Loucy (cell line): ENCODE data around the gene EEF1E1.

ENCODE experiments used
- H2AFZ ChIP-seq: fragments of 200-600 bp; sonication (generic); 2 replicates; pipeline ENCODE4 v1.6.0; 2016; ENCODE audit warnings: antibody characterized with exemption, mild to moderate bottlenecking, low read length, moderate library complexity
- H3F3A ChIP-seq: fragments of 200-600 bp; 2 replicates; pipeline ENCODE4 v1.6.0; 2016; ENCODE audit warnings: antibody characterized with exemption, low read depth, mild to moderate bottlenecking
- H3K27me3 ChIP-seq: fragments of 200-600 bp; sonication (generic); 2 replicates; pipeline ENCODE4 v1.6.1; 2014; ENCODE audit warnings: low read length, mild to moderate bottlenecking; ENCODE audit not compliant: insufficient read depth, poor library complexity, severe bottlenecking
- H3K36me3 ChIP-seq: fragments of 200-600 bp; sonication (generic); 2 replicates; pipeline ENCODE4 v1.6.1; 2016; ENCODE audit warnings: low read length; ENCODE audit not compliant: insufficient read depth
- H3K4me1 ChIP-seq: fragments of 200-600 bp; sonication (generic); 2 replicates; pipeline ENCODE4 v1.5.1; 2014; ENCODE audit warnings: low read length, mild to moderate bottlenecking; ENCODE audit not compliant: insufficient read depth, poor library complexity, severe bottlenecking
- H3K4me2 ChIP-seq: fragments of 200-600 bp; sonication (generic); 2 replicates; pipeline ENCODE4 v1.6.0; 2014; ENCODE audit warnings: antibody characterized with exemption, low read length, low read depth, mild to moderate bottlenecking; ENCODE audit not compliant: poor library complexity, severe bottlenecking
- H3K4me3 ChIP-seq: fragments of 200-600 bp; sonication (generic); 2 replicates; pipeline ENCODE4 v1.5.1; 2014; ENCODE audit warnings: low read length, mild to moderate bottlenecking, mixed read lengths; ENCODE audit not compliant: poor library complexity, severe bottlenecking
- H3K79me2 ChIP-seq: fragments of 200-600 bp; sonication (generic); 2 replicates; pipeline ENCODE4 v1.6.1; 2014; ENCODE audit warnings: low read length; ENCODE audit not compliant: insufficient read depth
- H3K9ac ChIP-seq: fragments of 200-600 bp; sonication (generic); 2 replicates; pipeline ENCODE4 v1.6.0; 2014; ENCODE audit warnings: mild to moderate bottlenecking, low read depth, low read length, moderate library complexity; ENCODE audit not compliant: poor library complexity, severe bottlenecking
- H3K9me2 ChIP-seq: fragments of 200-600 bp; sonication (generic); replicated peaks from 2 replicates; pipeline ENCODE4 v1.6.1; 2016; ENCODE audit warnings: low read depth, low read length, mixed read lengths
- H3K9me3 ChIP-seq: fragments of 200-600 bp; sonication (generic); 2 replicates; pipeline ENCODE4 v1.6.1; 2014; ENCODE audit warnings: mild to moderate bottlenecking, antibody characterized with exemption, low read length, low read depth; ENCODE audit not compliant: insufficient read depth
- H4K20me1 ChIP-seq: fragments of 200-600 bp; sonication (generic); 2 replicates; pipeline ENCODE4 v1.6.0; 2014; ENCODE audit warnings: antibody characterized with exemption, low read length, mild to moderate bottlenecking; ENCODE audit not compliant: insufficient read depth, poor library complexity, severe bottlenecking
- EZH2phosphoT487 ChIP-seq: fragments of 200-600 bp; IDR thresholded peaks from 2 replicates; pipeline ENCODE4 v1.6.1; 2018; ENCODE audit warnings: antibody characterized with exemption, mild to moderate bottlenecking, moderate library complexity, borderline replicate concordance
- TF ChIP-seq, protein P1 (sequence below): fragments of 200-600 bp; sonication (generic); conservative IDR thresholded peaks from 2 replicates; pipeline ENCODE4 v1.5.1; 2014; ENCODE audit warnings: mild to moderate bottlenecking, antibody characterized with exemption, low read length

The EEF1E1 gene

DNA sequence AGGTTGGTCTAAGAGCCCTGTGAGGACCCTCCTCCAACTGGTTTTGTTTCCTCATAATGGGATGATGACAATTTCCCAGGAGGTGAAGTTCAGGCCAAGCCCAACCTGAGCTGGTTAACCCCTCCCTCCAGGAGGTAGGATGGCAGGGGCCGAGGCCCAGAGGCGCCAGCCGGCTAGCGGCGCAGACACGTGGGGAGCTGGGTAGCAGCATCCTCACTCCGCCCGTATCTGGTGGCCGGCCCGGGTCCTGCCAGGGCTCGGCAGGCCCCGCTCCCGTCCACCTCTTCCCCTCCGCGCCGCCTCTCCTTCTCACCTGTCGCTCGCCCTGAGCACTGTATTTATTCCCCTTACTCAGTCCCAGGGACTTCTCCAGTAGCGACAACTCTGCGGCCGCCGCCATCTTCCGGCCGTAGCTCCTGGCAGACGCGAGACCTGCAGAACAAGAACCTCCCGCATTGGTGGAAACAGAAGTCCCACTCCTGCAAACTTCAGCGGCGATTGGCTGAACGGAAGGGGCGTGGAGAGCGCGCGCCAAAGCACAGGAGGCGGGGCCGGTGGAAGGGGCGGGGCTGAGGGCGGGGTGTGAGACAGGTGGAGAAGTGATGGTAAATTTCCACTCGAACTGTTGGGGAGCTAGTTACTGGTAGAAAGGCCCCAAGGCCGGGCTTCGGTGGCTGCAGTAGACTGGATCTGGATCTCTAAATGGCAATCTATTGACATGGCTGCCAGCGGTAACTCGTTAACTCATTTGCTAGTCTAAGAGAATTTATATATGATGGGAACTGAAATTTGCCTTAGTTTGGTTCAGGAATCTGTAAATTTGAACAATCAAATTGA, at the start of gene EEF1E1:
EEF1E1 (minus strand) TSS at position 427 of the 837 bp plus-strand sequence; CDS start at position 400, 27 bp downstream.
- H3K4me3 ChIP-seq: peak within 1 kb of the TSS; percentile 92
- no peak for TF ChIP-seq EZH2phosphoT487
- TF ChIP-seq, protein P1, sequence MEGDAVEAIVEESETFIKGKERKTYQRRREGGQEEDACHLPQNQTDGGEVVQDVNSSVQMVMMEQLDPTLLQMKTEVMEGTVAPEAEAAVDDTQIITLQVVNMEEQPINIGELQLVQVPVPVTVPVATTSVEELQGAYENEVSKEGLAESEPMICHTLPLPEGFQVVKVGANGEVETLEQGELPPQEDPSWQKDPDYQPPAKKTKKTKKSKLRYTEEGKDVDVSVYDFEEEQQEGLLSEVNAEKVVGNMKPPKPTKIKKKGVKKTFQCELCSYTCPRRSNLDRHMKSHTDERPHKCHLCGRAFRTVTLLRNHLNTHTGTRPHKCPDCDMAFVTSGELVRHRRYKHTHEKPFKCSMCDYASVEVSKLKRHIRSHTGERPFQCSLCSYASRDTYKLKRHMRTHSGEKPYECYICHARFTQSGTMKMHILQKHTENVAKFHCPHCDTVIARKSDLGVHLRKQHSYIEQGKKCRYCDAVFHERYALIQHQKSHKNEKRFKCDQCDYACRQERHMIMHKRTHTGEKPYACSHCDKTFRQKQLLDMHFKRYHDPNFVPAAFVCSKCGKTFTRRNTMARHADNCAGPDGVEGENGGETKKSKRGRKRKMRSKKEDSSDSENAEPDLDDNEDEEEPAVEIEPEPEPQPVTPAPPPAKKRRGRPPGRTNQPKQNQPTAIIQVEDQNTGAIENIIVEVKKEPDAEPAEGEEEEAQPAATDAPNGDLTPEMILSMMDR: no peak

DNA sequence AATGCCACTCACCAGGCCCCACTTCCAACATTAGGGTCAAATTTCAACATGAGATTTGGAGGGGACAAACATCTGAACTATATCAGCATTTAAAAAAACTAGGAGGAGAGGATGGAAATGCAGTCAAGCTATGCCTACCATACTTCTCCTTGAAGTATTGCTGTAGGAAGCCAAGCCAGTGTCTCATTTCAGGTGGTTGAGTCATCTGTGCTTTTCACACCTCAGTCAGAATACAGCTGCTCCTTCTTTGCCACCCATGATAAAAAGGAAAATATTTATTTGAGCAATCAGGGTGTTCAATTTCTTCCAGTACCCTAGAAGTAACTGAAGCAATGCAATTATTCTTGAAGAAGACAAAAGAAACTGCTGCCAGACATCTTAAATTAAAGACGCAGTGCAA, 47.0 kb upstream of the EEF1E1 start:
- Histone ChIP-seq H3K36me3 (no peaks in the 10 kb centered on the region), H3K9me3 (no peaks in the 10 kb centered on the region), H3K4me2 (no peak overlapping the region), H2AFZ (no peak overlapping the region), H3K4me1 (no peaks in the 10 kb centered on the region), H3K27me3 (no peaks in the 10 kb centered on the region), H3K79me2 (no peaks in the 10 kb centered on the region), H3F3A (no peaks in the 10 kb centered on the region), H3K9ac (no peak overlapping the region), H4K20me1 (no peaks in the 10 kb centered on the region), H3K4me3 (no peak overlapping the region), H3K9me2 (no peaks in the 10 kb centered on the region)
- TF ChIP-seq, protein P1: no peak
- no peak for TF ChIP-seq EZH2phosphoT487

More for the DNA sequence above, at the start of gene EEF1E1:
- H3K9me2 ChIP-seq: no peaks in the 10 kb centered on the region; the same call in 1 of the 2 replicates
- H2AFZ ChIP-seq: peak within 1 kb of the TSS; percentile 92
- peaks cover 7% of the 10 kb centered on the region for H4K20me1 ChIP-seq
- peaks cover 32% of the 10 kb centered on the region for H3K4me1 ChIP-seq
- peaks cover 48% of the 10 kb centered on the region for H3K79me2 ChIP-seq
- H3K36me3 ChIP-seq: no peaks in the 10 kb centered on the region
- H3K4me2 ChIP-seq: peak within 1 kb of the TSS; percentile 95
- peak within 1 kb of the TSS; percentile 79 for H3K9ac ChIP-seq
- no peaks in the 10 kb centered on the region for H3F3A ChIP-seq
- H3K27me3 ChIP-seq: peaks cover 9% of the 10 kb centered on the region
- H3K9me3 ChIP-seq: no peaks in the 10 kb centered on the region

DNA sequence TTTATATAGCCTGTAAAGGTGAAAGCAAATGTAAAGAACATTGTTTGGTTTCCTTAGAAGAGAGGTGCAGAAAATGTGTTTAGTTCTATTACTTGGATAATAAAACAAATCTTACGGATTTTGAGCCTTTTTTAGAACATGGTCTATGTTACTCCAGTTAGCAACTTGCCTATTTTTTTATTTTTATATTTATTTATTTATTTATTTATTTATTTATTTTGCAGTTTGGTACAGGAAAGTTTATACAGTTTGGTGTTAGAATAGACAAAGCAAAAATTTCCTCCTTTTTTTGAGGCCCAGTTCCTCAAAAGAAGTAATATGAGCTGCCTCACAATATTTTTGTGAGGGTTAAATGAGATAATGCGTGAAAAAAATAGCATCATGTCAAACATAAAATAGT, 41.6 kb upstream of the EEF1E1 start:
- H3K79me2 ChIP-seq: no peaks in the 10 kb centered on the region

More for the DNA sequence above, 41.6 kb upstream of the EEF1E1 start:
- Histone ChIP-seq H3K9me3 (no peaks in the 10 kb centered on the region), H2AFZ (no peak overlapping the region), H4K20me1 (no peaks in the 10 kb centered on the region), H3K36me3 (no peaks in the 10 kb centered on the region), H3K4me2 (no peak overlapping the region), H3K27me3 (no peaks in the 10 kb centered on the region), H3K9ac (no peak overlapping the region), H3K4me3 (no peak overlapping the region), H3K4me1 (no peaks in the 10 kb centered on the region), H3F3A (no peaks in the 10 kb centered on the region), H3K9me2 (no peaks in the 10 kb centered on the region)
- TF ChIP-seq, protein P1: no peak
- no peak for TF ChIP-seq EZH2phosphoT487
